SK-N-SH (cell line): ENCODE data around the gene SIX5.
A peak's percentile ranks its signal among the peaks of the same experiment; 100 is the strongest.

Experiments used
- EP300 ChIP-seq, 2 experiments: IDR thresholded peaks; 2 replicates each; pipeline versions ENCODE4 v1.4.0 to v1.6.1; 2012; ENCODE audit warnings: borderline replicate concordance in 1 of 2, low read depth in 1 of 2, low read length in 1 of 2
- FOSL2 ChIP-seq: IDR thresholded peaks from 2 replicates; pipeline ENCODE4 v1.4.0; 2012; ENCODE audit warnings: low read depth, mild to moderate bottlenecking, moderate library complexity, borderline replicate concordance
- GABPA ChIP-seq: IDR thresholded peaks from 2 replicates; pipeline ENCODE4 v1.4.0; 2012; ENCODE audit warnings: low read depth, mild to moderate bottlenecking
- MXI1 ChIP-seq: IDR thresholded peaks from 2 replicates; pipeline ENCODE4 v1.6.1; 2012; ENCODE audit warnings: mild to moderate bottlenecking, low read depth, low read length, improper control_type of control experiment
- RCOR1 ChIP-seq: fragments of 150-350 bp; IDR thresholded peaks from 2 replicates; pipeline ENCODE4 v1.6.1; 2017; ENCODE audit warnings: antibody characterized with exemption, low read length
- RXRA ChIP-seq: IDR thresholded peaks from 2 replicates; pipeline ENCODE4 v1.4.0; 2012; ENCODE audit warnings: low read depth, mild to moderate bottlenecking, borderline replicate concordance
- TAF1 ChIP-seq: IDR thresholded peaks from 2 replicates; pipeline ENCODE4 v1.6.1; 2012; ENCODE audit warnings: low read depth, mild to moderate bottlenecking, low read length, moderate library complexity, borderline replicate concordance
- TF ChIP-seq, protein P1 (sequence below): IDR thresholded peaks from 2 replicates; pipeline ENCODE4 v1.6.1; 2012; ENCODE audit warnings: mild to moderate bottlenecking, low read depth, low read length, moderate library complexity
- TF ChIP-seq, protein P2 (sequence below): fragments of 200-600 bp; sonication (generic); IDR thresholded peaks from 2 replicates; pipeline ENCODE4 v1.6.1; 2017; ENCODE audit warnings: antibody characterized with exemption, mild to moderate bottlenecking, moderate library complexity
- TF ChIP-seq, protein P3 (sequence below): IDR thresholded peaks from 2 replicates; pipeline ENCODE4; 2012
- TF ChIP-seq, protein P4 (sequence below): fragments of 150-350 bp; IDR thresholded peaks from 2 replicates; pipeline ENCODE4 v1.6.1; 2017; ENCODE audit warnings: antibody characterized with exemption, low read length, low read depth, borderline replicate concordance
- TF ChIP-seq, protein P5 (sequence below): IDR thresholded peaks from 2 replicates; pipeline ENCODE4 v1.4.0; 2012; ENCODE audit warnings: low read depth
- TF ChIP-seq, protein P6 (sequence below): fragments of 150-350 bp; IDR thresholded peaks from 2 replicates; pipeline ENCODE4 v1.6.1; 2016; ENCODE audit warnings: mild to moderate bottlenecking, low read depth, low read length
- TF ChIP-seq, protein P7 (sequence below): IDR thresholded peaks from 2 replicates; pipeline ENCODE4 v1.4.0; 2012; ENCODE audit warnings: low read depth, borderline replicate concordance

DNA sequence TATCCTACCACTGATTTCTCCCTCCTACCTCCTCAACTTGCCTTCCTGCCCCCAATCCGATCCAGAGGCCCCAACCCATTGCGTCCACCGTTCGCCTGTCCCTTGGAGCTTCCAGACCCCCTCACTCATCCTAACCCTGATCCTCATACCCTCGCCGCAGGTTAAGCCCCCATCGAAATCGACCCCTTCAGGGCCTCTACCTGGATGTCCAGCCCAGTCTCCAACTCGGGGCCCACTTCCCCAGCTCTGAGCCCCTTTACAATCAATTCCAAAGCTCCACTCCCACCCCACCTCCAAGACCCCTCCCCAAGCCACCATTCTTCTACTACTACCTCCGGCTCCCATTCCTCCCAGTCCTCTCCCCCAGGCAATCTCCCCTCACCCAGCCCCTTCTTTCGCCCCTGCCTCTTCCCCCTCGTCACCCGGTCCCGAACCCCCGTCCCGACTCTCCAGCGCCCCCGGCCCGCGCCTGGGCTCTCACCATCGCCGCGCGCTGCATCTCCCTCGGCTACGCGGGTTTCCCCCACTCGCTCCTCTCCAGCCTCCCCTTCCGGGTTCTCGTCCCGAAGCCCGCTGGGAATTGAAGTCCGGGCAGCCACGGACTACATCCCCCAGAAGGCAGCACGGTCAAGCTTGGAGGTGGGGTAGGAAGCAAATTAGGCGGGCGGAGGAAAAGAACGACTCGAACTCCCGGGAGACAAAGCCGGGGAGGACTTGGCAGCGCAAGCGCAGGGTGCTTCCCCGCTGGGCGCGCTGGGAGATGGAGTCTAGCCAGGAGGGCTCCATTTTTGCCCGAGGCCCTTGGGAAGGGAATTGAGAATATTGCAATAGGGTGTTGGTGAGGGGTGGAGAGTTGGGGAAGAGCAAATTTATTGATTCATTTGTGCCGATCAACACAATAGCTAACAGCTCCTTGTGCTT lies 38.4 kb downstream of the SIX5 start, which contains the start of gene FBXO46:
- TF ChIP-seq, protein P1, sequence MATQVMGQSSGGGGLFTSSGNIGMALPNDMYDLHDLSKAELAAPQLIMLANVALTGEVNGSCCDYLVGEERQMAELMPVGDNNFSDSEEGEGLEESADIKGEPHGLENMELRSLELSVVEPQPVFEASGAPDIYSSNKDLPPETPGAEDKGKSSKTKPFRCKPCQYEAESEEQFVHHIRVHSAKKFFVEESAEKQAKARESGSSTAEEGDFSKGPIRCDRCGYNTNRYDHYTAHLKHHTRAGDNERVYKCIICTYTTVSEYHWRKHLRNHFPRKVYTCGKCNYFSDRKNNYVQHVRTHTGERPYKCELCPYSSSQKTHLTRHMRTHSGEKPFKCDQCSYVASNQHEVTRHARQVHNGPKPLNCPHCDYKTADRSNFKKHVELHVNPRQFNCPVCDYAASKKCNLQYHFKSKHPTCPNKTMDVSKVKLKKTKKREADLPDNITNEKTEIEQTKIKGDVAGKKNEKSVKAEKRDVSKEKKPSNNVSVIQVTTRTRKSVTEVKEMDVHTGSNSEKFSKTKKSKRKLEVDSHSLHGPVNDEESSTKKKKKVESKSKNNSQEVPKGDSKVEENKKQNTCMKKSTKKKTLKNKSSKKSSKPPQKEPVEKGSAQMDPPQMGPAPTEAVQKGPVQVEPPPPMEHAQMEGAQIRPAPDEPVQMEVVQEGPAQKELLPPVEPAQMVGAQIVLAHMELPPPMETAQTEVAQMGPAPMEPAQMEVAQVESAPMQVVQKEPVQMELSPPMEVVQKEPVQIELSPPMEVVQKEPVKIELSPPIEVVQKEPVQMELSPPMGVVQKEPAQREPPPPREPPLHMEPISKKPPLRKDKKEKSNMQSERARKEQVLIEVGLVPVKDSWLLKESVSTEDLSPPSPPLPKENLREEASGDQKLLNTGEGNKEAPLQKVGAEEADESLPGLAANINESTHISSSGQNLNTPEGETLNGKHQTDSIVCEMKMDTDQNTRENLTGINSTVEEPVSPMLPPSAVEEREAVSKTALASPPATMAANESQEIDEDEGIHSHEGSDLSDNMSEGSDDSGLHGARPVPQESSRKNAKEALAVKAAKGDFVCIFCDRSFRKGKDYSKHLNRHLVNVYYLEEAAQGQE = no peak
- TF ChIP-seq TAF1 = peak; percentile 46; the same call in 1 of the 2 replicates
- peak; percentile 82 for TF ChIP-seq GABPA
- TF ChIP-seq, protein P2, sequence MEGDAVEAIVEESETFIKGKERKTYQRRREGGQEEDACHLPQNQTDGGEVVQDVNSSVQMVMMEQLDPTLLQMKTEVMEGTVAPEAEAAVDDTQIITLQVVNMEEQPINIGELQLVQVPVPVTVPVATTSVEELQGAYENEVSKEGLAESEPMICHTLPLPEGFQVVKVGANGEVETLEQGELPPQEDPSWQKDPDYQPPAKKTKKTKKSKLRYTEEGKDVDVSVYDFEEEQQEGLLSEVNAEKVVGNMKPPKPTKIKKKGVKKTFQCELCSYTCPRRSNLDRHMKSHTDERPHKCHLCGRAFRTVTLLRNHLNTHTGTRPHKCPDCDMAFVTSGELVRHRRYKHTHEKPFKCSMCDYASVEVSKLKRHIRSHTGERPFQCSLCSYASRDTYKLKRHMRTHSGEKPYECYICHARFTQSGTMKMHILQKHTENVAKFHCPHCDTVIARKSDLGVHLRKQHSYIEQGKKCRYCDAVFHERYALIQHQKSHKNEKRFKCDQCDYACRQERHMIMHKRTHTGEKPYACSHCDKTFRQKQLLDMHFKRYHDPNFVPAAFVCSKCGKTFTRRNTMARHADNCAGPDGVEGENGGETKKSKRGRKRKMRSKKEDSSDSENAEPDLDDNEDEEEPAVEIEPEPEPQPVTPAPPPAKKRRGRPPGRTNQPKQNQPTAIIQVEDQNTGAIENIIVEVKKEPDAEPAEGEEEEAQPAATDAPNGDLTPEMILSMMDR = peak; percentile 40
- peak; percentile 64 for TF ChIP-seq MXI1
- no peak; a peak in 1 of 4 replicates for TF ChIP-seq EP300 (IDR thresholded peaks at IDR 0.05; ENCODE audit: borderline replicate concordance in 1 of 2, low read depth in 1 of 2, low read length in 1 of 2)
- TF ChIP-seq, protein P3, sequence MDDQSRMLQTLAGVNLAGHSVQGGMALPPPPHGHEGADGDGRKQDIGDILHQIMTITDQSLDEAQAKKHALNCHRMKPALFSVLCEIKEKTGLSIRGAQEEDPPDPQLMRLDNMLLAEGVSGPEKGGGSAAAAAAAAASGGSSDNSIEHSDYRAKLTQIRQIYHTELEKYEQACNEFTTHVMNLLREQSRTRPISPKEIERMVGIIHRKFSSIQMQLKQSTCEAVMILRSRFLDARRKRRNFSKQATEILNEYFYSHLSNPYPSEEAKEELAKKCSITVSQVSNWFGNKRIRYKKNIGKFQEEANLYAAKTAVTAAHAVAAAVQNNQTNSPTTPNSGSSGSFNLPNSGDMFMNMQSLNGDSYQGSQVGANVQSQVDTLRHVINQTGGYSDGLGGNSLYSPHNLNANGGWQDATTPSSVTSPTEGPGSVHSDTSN = no peak
- TF ChIP-seq, protein P4, sequence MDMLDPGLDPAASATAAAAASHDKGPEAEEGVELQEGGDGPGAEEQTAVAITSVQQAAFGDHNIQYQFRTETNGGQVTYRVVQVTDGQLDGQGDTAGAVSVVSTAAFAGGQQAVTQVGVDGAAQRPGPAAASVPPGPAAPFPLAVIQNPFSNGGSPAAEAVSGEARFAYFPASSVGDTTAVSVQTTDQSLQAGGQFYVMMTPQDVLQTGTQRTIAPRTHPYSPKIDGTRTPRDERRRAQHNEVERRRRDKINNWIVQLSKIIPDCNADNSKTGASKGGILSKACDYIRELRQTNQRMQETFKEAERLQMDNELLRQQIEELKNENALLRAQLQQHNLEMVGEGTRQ = no peak
- no peak for TF ChIP-seq FOSL2
- no peak for TF ChIP-seq RXRA
- TF ChIP-seq RCOR1 = 0 out of 2 replicates have a peak, but pooled peaks have one; percentile 38
- TF ChIP-seq, protein P5, sequence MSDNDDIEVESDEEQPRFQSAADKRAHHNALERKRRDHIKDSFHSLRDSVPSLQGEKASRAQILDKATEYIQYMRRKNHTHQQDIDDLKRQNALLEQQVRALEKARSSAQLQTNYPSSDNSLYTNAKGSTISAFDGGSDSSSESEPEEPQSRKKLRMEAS = peak; percentile 63; the same call in 1 of the 2 replicates
- TF ChIP-seq, protein P6, sequence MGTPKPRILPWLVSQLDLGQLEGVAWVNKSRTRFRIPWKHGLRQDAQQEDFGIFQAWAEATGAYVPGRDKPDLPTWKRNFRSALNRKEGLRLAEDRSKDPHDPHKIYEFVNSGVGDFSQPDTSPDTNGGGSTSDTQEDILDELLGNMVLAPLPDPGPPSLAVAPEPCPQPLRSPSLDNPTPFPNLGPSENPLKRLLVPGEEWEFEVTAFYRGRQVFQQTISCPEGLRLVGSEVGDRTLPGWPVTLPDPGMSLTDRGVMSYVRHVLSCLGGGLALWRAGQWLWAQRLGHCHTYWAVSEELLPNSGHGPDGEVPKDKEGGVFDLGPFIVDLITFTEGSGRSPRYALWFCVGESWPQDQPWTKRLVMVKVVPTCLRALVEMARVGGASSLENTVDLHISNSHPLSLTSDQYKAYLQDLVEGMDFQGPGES = no peak
- TF ChIP-seq, protein P7, sequence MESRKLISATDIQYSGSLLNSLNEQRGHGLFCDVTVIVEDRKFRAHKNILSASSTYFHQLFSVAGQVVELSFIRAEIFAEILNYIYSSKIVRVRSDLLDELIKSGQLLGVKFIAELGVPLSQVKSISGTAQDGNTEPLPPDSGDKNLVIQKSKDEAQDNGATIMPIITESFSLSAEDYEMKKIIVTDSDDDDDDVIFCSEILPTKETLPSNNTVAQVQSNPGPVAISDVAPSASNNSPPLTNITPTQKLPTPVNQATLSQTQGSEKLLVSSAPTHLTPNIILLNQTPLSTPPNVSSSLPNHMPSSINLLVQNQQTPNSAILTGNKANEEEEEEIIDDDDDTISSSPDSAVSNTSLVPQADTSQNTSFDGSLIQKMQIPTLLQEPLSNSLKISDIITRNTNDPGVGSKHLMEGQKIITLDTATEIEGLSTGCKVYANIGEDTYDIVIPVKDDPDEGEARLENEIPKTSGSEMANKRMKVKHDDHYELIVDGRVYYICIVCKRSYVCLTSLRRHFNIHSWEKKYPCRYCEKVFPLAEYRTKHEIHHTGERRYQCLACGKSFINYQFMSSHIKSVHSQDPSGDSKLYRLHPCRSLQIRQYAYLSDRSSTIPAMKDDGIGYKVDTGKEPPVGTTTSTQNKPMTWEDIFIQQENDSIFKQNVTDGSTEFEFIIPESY = peak; percentile 91
